GM23338 (cell line): Measurements from ENCODE around the gene RAB11FIP3. TPM values are rescaled to one million over a fixed set of nuclear protein-coding genes. Genes with fewer than 3 reads are reported as not detected.

ENCODE experiments used
- ATAC-seq: fragments of 200-7000 bp; cut with Tn5 transposase; 3 replicates; pipeline ENCODE4 v1.9.1; 2020
- DNase-seq: peaks from one replicate; pipeline ENCODE4 v3.0.0-alpha.2; 2015; ENCODE audit warnings: low spot score
- H2AFZ ChIP-seq: fragments of 200-600 bp; sonication (generic); 2 replicates; pipeline ENCODE4 v1.8.0; 2016; ENCODE audit warnings: antibody characterized with exemption, mild to moderate bottlenecking, moderate library complexity
- H3F3A ChIP-seq: fragments of 200-600 bp; sonication (generic); replicated peaks from 2 replicates; pipeline ENCODE4 v1.8.0; 2017; ENCODE audit warnings: antibody characterized with exemption, mixed run types, low read depth
- H3K27ac ChIP-seq: fragments of 200-600 bp; sonication (generic); 2 replicates; pipeline ENCODE4 v1.6.1; 2016; ENCODE audit warnings: low read depth
- H3K27me3 ChIP-seq: fragments of 200-600 bp; sonication (generic); 2 replicates; pipeline ENCODE4 v1.8.0; 2016; ENCODE audit warnings: mild to moderate bottlenecking, mixed run types, moderate library complexity; ENCODE audit not compliant: insufficient read depth
- H3K36me3 ChIP-seq: fragments of 200-600 bp; sonication (generic); 2 replicates; pipeline ENCODE4 v1.8.0; 2016; ENCODE audit warnings: mild to moderate bottlenecking; ENCODE audit not compliant: insufficient read depth
- H3K4me1 ChIP-seq: fragments of 200-600 bp; sonication (generic); 2 replicates; pipeline ENCODE4 v1.8.0; 2016; ENCODE audit warnings: mild to moderate bottlenecking, moderate library complexity; ENCODE audit not compliant: insufficient read depth
- H3K4me2 ChIP-seq: fragments of 200-600 bp; sonication (generic); 2 replicates; pipeline ENCODE4 v1.7.1; 2017; ENCODE audit warnings: mixed run types
- H3K4me3 ChIP-seq: fragments of 200-600 bp; sonication (generic); 2 replicates; pipeline ENCODE4 v1.6.1; 2016; ENCODE audit warnings: mixed run types
- H3K79me2 ChIP-seq: fragments of 200-600 bp; sonication (generic); replicated peaks from 2 replicates; pipeline ENCODE4 v1.8.0; 2017; ENCODE audit warnings: mild to moderate bottlenecking; ENCODE audit not compliant: insufficient read depth
- H3K9me2 ChIP-seq: fragments of 200-600 bp; sonication (generic); 2 replicates; pipeline ENCODE4 v1.8.0; 2017; ENCODE audit not compliant: insufficient read depth
- H4K20me1 ChIP-seq: fragments of 200-600 bp; sonication (generic); replicated peaks from 2 replicates; pipeline ENCODE4 v1.8.0; 2017; ENCODE audit warnings: mild to moderate bottlenecking; ENCODE audit not compliant: insufficient read depth
- H3K27ac Mint-ChIP-seq: 2 replicates; pipeline ENCODE4 v1.8.0; 2020; ENCODE audit warnings: inconsistent platforms, mild to moderate bottlenecking, moderate library complexity, mixed read lengths
- H3K27me3 Mint-ChIP-seq: 3 replicates; pipeline ENCODE4 v1.8.0; 2022; ENCODE audit warnings: low read depth, mild to moderate bottlenecking, moderate library complexity, mixed read lengths, inconsistent platforms; ENCODE audit not compliant: insufficient read depth, poor library complexity
- H3K36me3 Mint-ChIP-seq: 3 replicates; pipeline ENCODE4 v1.8.0; 2021; ENCODE audit warnings: low read depth, mild to moderate bottlenecking, inconsistent platforms, moderate library complexity, mixed read lengths
- H3K4me1 Mint-ChIP-seq: 3 replicates; pipeline ENCODE4 v1.8.0; 2020; ENCODE audit warnings: mild to moderate bottlenecking, inconsistent platforms, mixed read lengths
- H3K4me3 Mint-ChIP-seq: 3 replicates; pipeline ENCODE4 v1.8.0; 2021; ENCODE audit warnings: moderate library complexity, mild to moderate bottlenecking, inconsistent platforms, mixed read lengths
- H3K9me3 Mint-ChIP-seq: 3 replicates; pipeline ENCODE4 v1.8.0; 2020; ENCODE audit warnings: moderate library complexity, mild to moderate bottlenecking, inconsistent platforms, mixed read lengths
- CTCF ChIP-seq, 2 experiments: fragments of 200-600 bp in 1 of 2; sonication (generic) in 1 of 2; conservative IDR thresholded peaks; 2 replicates each; pipeline versions ENCODE4 v1.5.1 to v1.6.1; 2016 to 2017; ENCODE audit warnings: antibody characterized with exemption in 2 of 2, low read depth in 2 of 2, mild to moderate bottlenecking in 2 of 2, moderate library complexity in 1 of 2
- EZH2 ChIP-seq: fragments of 200-600 bp; sonication (generic); IDR thresholded peaks from one replicate; pipeline ENCODE4 v1.8.0; 2017; ENCODE audit warnings: antibody characterized with exemption, mild to moderate bottlenecking, low read depth; ENCODE audit not compliant: unreplicated experiment
- EZH2phosphoT487 ChIP-seq: fragments of 200-600 bp; sonication (generic); IDR thresholded peaks from one replicate; pipeline ENCODE4 v1.8.1; 2018; ENCODE audit warnings: antibody characterized with exemption; ENCODE audit not compliant: unreplicated experiment
- POLR2AphosphoS5 ChIP-seq: IDR thresholded peaks from 2 replicates; pipeline ENCODE4 v1.6.1; 2016; ENCODE audit warnings: antibody characterized with exemption, low read depth
- REST ChIP-seq: IDR thresholded peaks from one replicate; pipeline ENCODE4 v1.6.1; 2018; ENCODE audit warnings: antibody characterized with exemption; ENCODE audit not compliant: unreplicated experiment
- ZNF114 ChIP-seq: fragments of 250-450 bp; sonication (Bioruptor Pico); IDR thresholded peaks from 2 replicates; pipeline ENCODE4 v1.5.0; 2020; ENCODE audit warnings: mild to moderate bottlenecking, moderate library complexity
- ZNF331 ChIP-seq: fragments of 250-450 bp; sonication (Bioruptor Pico); IDR thresholded peaks from 2 replicates; pipeline ENCODE4 v1.5.0; 2020; ENCODE audit warnings: low read depth, mild to moderate bottlenecking, moderate library complexity
- ZNF462 ChIP-seq: fragments of 250-450 bp; sonication (Bioruptor Pico); IDR thresholded peaks from 2 replicates; pipeline ENCODE4 v1.5.0; 2020; ENCODE audit warnings: mild to moderate bottlenecking, moderate library complexity
- polyA plus RNA-seq: library from polyadenylated mRNA; unstranded; fragments of >200 nt; fragmentation: Nextera tagmentation; extraction: Ambion mirVana; gene quantifications from 2 replicates; pipeline ENCODE4 v1.2.1, GENCODE V29; 2016
- total RNA-seq: library from RNA; depleted of rRNA; stranded (reverse); fragments of >200 nt; shearing (Covaris generic); gene quantifications from 2 replicates; pipeline ENCODE4 v1.2.3, GENCODE V29; 2014

Gene RAB11FIP3
- total and polyA plus RNA-seq, 2 experiments from 2014 or later, result 3.2 to 29.2 TPM

DNA sequence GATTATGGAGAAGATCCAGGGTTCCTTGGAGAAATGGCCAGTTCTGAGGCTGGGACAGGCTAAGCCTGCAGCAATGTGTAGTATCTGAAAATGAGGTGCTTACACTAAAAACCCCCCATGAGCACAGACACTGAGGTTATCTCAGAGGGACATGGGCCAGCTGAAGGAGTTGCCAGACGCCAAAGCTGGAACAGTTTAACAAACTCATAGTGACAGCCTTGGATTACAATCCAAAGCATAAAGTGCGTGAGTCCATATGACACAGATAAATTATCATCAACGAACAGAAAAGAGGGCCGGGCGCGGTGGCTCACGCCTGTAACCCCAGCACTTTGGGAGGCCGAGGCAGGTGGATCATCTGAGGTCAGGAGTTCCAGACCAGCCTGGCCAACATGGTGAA lies 90.9 kb downstream of the RAB11FIP3 start:
- no peak overlapping the region for H3K4me2 ChIP-seq
- no peak overlapping the region for H3K27ac Mint-ChIP-seq
- no peak overlapping the region for H3K4me3 ChIP-seq
- no peak overlapping the region for H3K4me3 Mint-ChIP-seq
- no peaks in the 10 kb centered on the region for H3K9me3 Mint-ChIP-seq
- no peak for DNase-seq
- no peaks in the 10 kb centered on the region for H3K9me2 ChIP-seq
- no peaks in the 10 kb centered on the region for H3K79me2 ChIP-seq
- peaks cover 14% of the 10 kb centered on the region for H3K36me3 Mint-ChIP-seq
- no peak for TF ChIP-seq REST
- no peak for TF ChIP-seq CTCF (conservative IDR thresholded peaks at IDR 0.05; ENCODE audit: low read depth in 2 of 2)
- no peak for TF ChIP-seq ZNF114 (CRISPR knock-in tag)
- no peak for TF ChIP-seq POLR2AphosphoS5
- TF ChIP-seq EZH2phosphoT487, result no peak
- no peak for TF ChIP-seq EZH2
- no peak for TF ChIP-seq ZNF331
- no peak for TF ChIP-seq ZNF462 (CRISPR knock-in tag)
- no peak for ATAC-seq
- H3K27me3 Mint-ChIP-seq, result peaks cover 12% of the 10 kb centered on the region
- H2AFZ ChIP-seq, result no peak overlapping the region
- no peak overlapping the region for H3K27ac ChIP-seq
- H3F3A ChIP-seq, result no peaks in the 10 kb centered on the region
- no peaks in the 10 kb centered on the region for H3K4me1 Mint-ChIP-seq
- no peaks in the 10 kb centered on the region for H3K4me1 ChIP-seq
- no peaks in the 10 kb centered on the region for H3K27me3 ChIP-seq
- H3K36me3 ChIP-seq, result no peaks in the 10 kb centered on the region
- no peaks in the 10 kb centered on the region for H4K20me1 ChIP-seq
